Measurements from ENCODE around the gene IQGAP1. TPM values are rescaled to one million over a fixed set of nuclear protein-coding genes. Genes with fewer than 3 reads are reported as not detected.

The IQGAP1 gene
- total and polyA plus RNA-seq, 4 donors: 83.0 to 396 (median 189) TPM

- no peak overlapping the region for H3K9ac ChIP-seq (ENCODE audit: insufficient read depth in 1 of 2, low read length in 2 of 2)
- 66 to 73% methylated on average over 1 of the region's 1 CpG for WGBS, 2 donors
- peaks cover 0 to 5% (median 2%) of the 10 kb centered on the region in 4 donors for H3K36me3 ChIP-seq (ENCODE audit: control insufficient read depth in 4 of 4, insufficient read depth in 4 of 4, low read length in 4 of 4)
- DNase-seq (no peak), ATAC-seq (ENCODE audit: insufficient read depth, low FRiP score) (no peak)
- no peaks in the 10 kb centered on the region for H3K27me3 ChIP-seq (ENCODE audit: control insufficient read depth in 3 of 3, insufficient read depth in 3 of 3, low read length in 2 of 3)
- peaks cover 0 to 13% (median 7%) of the 10 kb centered on the region in 5 donors for H3K4me1 ChIP-seq (ENCODE audit: control insufficient read depth in 5 of 5, insufficient read depth in 5 of 5, low read length in 5 of 5)
- no peak overlapping the region for H3K27ac ChIP-seq (ENCODE audit: low read depth in 1 of 2, low read length in 1 of 2)
- TF ChIP-seq CTCF (IDR thresholded peaks at IDR 0.05; ENCODE audit: control extremely low read depth, extremely low read depth): no peak
- H3K9me3 ChIP-seq (ENCODE audit: control insufficient read depth in 4 of 4, insufficient read depth in 3 of 4, low read length in 3 of 4): no peaks in the 10 kb centered on the region
- no peak overlapping the region for H3K4me3 ChIP-seq
Observed at GRCh38 chr15:90435652-90436337, 47.8 kb downstream of the IQGAP1 start.

GRCh38 chr15:90436952-90437351, 48.9 kb downstream of the IQGAP1 start:
- Histone ChIP-seq H3K9ac (ENCODE audit: insufficient read depth in 1 of 2, low read length in 2 of 2) (no peak overlapping the region), H3K9me3 (ENCODE audit: control insufficient read depth in 4 of 4, insufficient read depth in 3 of 4, low read length in 3 of 4) (no peaks in the 10 kb centered on the region), H3K36me3 (ENCODE audit: control insufficient read depth in 4 of 4, insufficient read depth in 4 of 4, low read length in 4 of 4) (peaks cover 0 to 11% (median 2%) of the 10 kb centered on the region in 4 donors), H3K27me3 (ENCODE audit: control insufficient read depth in 3 of 3, insufficient read depth in 3 of 3, low read length in 2 of 3) (no peaks in the 10 kb centered on the region), H3K4me3 (no peak overlapping the region), H3K27ac (ENCODE audit: low read depth in 1 of 2, low read length in 1 of 2) (no peak overlapping the region), H3K4me1 (ENCODE audit: control insufficient read depth in 5 of 5, insufficient read depth in 5 of 5, low read length in 5 of 5) (peaks cover 0 to 13% (median 7%) of the 10 kb centered on the region in 5 donors)
- ATAC-seq (ENCODE audit: insufficient read depth, low FRiP score) (no peak), DNase-seq (no peak)
- 74 to 78% methylated on average over 4 of the region's 4 CpGs for WGBS, 2 donors
- no peak for TF ChIP-seq CTCF (IDR thresholded peaks at IDR 0.05; ENCODE audit: control extremely low read depth, extremely low read depth)

- no peaks in the 10 kb centered on the region for H3K27me3 ChIP-seq (ENCODE audit: control insufficient read depth in 3 of 3, insufficient read depth in 3 of 3, low read length in 2 of 3)
- H3K36me3 ChIP-seq (ENCODE audit: control insufficient read depth in 4 of 4, insufficient read depth in 4 of 4, low read length in 4 of 4): peaks cover 0 to 16% (median 3%) of the 10 kb centered on the region in 4 donors
- H3K4me3 ChIP-seq: no peak overlapping the region
- H3K9me3 ChIP-seq (ENCODE audit: control insufficient read depth in 4 of 4, insufficient read depth in 3 of 4, low read length in 3 of 4): no peaks in the 10 kb centered on the region
- WGBS, 2 donors: 94 to 98% methylated on average over 2 of the region's 2 CpGs
- TF ChIP-seq CTCF (IDR thresholded peaks at IDR 0.05; ENCODE audit: control extremely low read depth, extremely low read depth): no peak
- DNase-seq (no peak), ATAC-seq (ENCODE audit: insufficient read depth, low FRiP score) (no peak)
- no peak overlapping the region for H3K27ac ChIP-seq (ENCODE audit: low read depth in 1 of 2, low read length in 1 of 2)
- no peak overlapping the region for H3K9ac ChIP-seq (ENCODE audit: insufficient read depth in 1 of 2, low read length in 2 of 2)
- peaks cover 0 to 9% (median 6%) of the 10 kb centered on the region in 5 donors for H3K4me1 ChIP-seq (ENCODE audit: control insufficient read depth in 5 of 5, insufficient read depth in 5 of 5, low read length in 5 of 5)
Observed at GRCh38 chr15:90437516-90437915, 49.5 kb downstream of the IQGAP1 start.

All from lung (tissue), 12 donors.